ENCODE results near the gene CD44. TPM values are rescaled to one million over a fixed set of nuclear protein-coding genes. Genes with fewer than 3 reads are reported as not detected.

Gene CD44
- polyA plus RNA-seq, 1 donor from 2014 or later = 0.77 TPM

DNA sequence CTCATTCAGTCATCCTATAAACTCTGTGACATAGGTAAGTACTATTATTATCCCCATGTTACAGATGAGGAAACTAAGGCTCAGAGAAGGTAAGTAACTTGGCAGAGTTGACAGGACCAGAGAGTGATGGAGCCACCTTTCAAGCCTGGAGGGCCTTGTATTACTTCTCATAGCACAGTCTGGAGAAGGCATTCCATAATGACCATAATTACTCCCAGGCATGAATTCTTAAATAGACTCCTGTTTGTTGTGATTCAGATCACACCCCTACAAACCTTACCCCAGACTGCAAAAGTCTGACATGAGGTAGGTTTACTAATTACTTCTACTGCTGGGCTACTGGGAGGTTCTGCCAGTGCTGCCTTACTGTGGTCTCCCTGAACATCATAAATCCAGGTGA, 77.0 kb downstream of the CD44 start:
- H3K36me3 ChIP-seq (ENCODE audit: insufficient read depth, low read length) = no peaks in the 10 kb centered on the region
- H3K27ac ChIP-seq (ENCODE audit: low read length) = no peak overlapping the region
- no peaks in the 10 kb centered on the region for H3K9me2 ChIP-seq (ENCODE audit: insufficient read depth, low read length)
- no peak overlapping the region for H3K4me2 ChIP-seq (ENCODE audit: low read length)
- no peak overlapping the region for H2AFZ ChIP-seq (ENCODE audit: low read depth, low read length)
- H3K79me2 ChIP-seq (replicated peaks; ENCODE audit: insufficient read depth, low read length) = no peaks in the 10 kb centered on the region
- H4K20me1 ChIP-seq (ENCODE audit: insufficient read depth) = no peaks in the 10 kb centered on the region
- no peak overlapping the region for H3K9ac ChIP-seq (ENCODE audit: low read length)
- H3K9me3 ChIP-seq (ENCODE audit: low read length) = no peaks in the 10 kb centered on the region
- TF ChIP-seq EZH2 (IDR thresholded peaks at IDR 0.05; ENCODE audit: borderline replicate concordance, insufficient read depth, low read length, poor library complexity, severe bottlenecking) = no peak
- TF ChIP-seq EP300 (conservative IDR thresholded peaks at IDR 0.05; ENCODE audit: poor library complexity, severe bottlenecking) = no peak
- TF ChIP-seq TAF1 (IDR thresholded peaks at IDR 0.05; ENCODE audit: low read depth) = no peak
- TF ChIP-seq RAD21 (conservative IDR thresholded peaks at IDR 0.05) = no peak
- TF ChIP-seq, protein P1, sequence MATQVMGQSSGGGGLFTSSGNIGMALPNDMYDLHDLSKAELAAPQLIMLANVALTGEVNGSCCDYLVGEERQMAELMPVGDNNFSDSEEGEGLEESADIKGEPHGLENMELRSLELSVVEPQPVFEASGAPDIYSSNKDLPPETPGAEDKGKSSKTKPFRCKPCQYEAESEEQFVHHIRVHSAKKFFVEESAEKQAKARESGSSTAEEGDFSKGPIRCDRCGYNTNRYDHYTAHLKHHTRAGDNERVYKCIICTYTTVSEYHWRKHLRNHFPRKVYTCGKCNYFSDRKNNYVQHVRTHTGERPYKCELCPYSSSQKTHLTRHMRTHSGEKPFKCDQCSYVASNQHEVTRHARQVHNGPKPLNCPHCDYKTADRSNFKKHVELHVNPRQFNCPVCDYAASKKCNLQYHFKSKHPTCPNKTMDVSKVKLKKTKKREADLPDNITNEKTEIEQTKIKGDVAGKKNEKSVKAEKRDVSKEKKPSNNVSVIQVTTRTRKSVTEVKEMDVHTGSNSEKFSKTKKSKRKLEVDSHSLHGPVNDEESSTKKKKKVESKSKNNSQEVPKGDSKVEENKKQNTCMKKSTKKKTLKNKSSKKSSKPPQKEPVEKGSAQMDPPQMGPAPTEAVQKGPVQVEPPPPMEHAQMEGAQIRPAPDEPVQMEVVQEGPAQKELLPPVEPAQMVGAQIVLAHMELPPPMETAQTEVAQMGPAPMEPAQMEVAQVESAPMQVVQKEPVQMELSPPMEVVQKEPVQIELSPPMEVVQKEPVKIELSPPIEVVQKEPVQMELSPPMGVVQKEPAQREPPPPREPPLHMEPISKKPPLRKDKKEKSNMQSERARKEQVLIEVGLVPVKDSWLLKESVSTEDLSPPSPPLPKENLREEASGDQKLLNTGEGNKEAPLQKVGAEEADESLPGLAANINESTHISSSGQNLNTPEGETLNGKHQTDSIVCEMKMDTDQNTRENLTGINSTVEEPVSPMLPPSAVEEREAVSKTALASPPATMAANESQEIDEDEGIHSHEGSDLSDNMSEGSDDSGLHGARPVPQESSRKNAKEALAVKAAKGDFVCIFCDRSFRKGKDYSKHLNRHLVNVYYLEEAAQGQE (IDR thresholded peaks at IDR 0.05; ENCODE audit: borderline replicate concordance) = no peak
- no peak for TF ChIP-seq MXI1 (conservative IDR thresholded peaks at IDR 0.05; ENCODE audit: poor library complexity, severe bottlenecking)
- no peak for TF ChIP-seq SMC3 (conservative IDR thresholded peaks at IDR 0.05; ENCODE audit: poor library complexity)
- no peak for TF ChIP-seq POLR2AphosphoS5 (IDR thresholded peaks at IDR 0.05)
- TF ChIP-seq, protein P2, sequence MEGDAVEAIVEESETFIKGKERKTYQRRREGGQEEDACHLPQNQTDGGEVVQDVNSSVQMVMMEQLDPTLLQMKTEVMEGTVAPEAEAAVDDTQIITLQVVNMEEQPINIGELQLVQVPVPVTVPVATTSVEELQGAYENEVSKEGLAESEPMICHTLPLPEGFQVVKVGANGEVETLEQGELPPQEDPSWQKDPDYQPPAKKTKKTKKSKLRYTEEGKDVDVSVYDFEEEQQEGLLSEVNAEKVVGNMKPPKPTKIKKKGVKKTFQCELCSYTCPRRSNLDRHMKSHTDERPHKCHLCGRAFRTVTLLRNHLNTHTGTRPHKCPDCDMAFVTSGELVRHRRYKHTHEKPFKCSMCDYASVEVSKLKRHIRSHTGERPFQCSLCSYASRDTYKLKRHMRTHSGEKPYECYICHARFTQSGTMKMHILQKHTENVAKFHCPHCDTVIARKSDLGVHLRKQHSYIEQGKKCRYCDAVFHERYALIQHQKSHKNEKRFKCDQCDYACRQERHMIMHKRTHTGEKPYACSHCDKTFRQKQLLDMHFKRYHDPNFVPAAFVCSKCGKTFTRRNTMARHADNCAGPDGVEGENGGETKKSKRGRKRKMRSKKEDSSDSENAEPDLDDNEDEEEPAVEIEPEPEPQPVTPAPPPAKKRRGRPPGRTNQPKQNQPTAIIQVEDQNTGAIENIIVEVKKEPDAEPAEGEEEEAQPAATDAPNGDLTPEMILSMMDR (IDR thresholded peaks at IDR 0.05; ENCODE audit: poor library complexity, severe bottlenecking) = no peak
- H3K27me3 ChIP-seq (ENCODE audit: insufficient read depth, low read depth, low read length) = no peaks in the 10 kb centered on the region
- no peaks in the 10 kb centered on the region for H3F3A ChIP-seq (ENCODE audit: insufficient read depth, low read length, poor library complexity, severe bottlenecking)
- H3K4me3 ChIP-seq (ENCODE audit: low read length) = no peak overlapping the region

DNA sequence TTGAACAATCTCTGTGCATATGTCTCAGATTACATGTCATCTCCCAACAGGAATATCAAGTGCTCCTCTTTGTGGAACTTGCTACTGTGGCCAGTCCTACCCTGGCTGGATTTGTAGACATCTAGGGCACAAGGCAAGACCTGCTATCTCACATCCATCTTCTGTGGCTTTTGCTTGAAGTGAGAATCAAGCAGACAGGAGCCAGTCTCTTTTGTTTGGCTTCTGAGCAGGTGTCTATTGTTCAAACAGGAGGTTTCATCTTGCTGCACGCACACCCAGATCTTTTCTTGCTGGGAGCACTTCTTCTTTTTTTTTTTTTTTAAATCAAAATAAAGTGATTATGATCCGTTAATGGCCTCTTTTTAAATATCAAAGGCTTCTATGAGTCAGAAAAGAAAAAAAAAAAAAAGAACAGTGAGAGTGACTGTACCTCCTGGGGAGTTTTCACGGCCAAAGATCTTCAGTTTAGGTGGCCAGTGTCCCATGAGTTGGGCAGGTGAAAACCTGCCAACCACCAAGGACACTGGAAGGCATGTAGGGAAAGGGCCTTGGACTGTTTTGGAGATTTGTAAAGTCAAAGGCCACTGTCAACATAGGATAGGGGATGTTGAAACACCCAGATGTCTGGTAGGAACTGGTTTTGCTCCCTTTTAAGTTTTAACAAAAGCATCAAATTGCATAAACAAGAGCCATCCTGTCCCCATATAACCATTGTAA, 78.1 kb downstream of the CD44 start:
- H3K27me3 ChIP-seq (ENCODE audit: insufficient read depth, low read depth, low read length) = no peaks in the 10 kb centered on the region
- H3K4me3 ChIP-seq (ENCODE audit: low read length) = no peak overlapping the region
- H3K36me3 ChIP-seq (ENCODE audit: insufficient read depth, low read length) = no peaks in the 10 kb centered on the region
- H3K4me2 ChIP-seq (ENCODE audit: low read length) = no peak overlapping the region
- no peaks in the 10 kb centered on the region for H3K79me2 ChIP-seq (replicated peaks; ENCODE audit: insufficient read depth, low read length)
- H3F3A ChIP-seq (ENCODE audit: insufficient read depth, low read length, poor library complexity, severe bottlenecking) = no peaks in the 10 kb centered on the region
- no peak overlapping the region for H3K27ac ChIP-seq (ENCODE audit: low read length)
- no peak overlapping the region for H2AFZ ChIP-seq (ENCODE audit: low read depth, low read length)
- no peaks in the 10 kb centered on the region for H3K9me3 ChIP-seq (ENCODE audit: low read length)
- TF ChIP-seq TAF1 (IDR thresholded peaks at IDR 0.05; ENCODE audit: low read depth) = no peak
- TF ChIP-seq, protein P1 (IDR thresholded peaks at IDR 0.05; ENCODE audit: borderline replicate concordance) = no peak
- no peak for TF ChIP-seq SMC3 (conservative IDR thresholded peaks at IDR 0.05; ENCODE audit: poor library complexity)
- TF ChIP-seq, protein P2 (IDR thresholded peaks at IDR 0.05; ENCODE audit: poor library complexity, severe bottlenecking) = no peak
- TF ChIP-seq EP300 (conservative IDR thresholded peaks at IDR 0.05; ENCODE audit: poor library complexity, severe bottlenecking) = no peak
- no peak for TF ChIP-seq MXI1 (conservative IDR thresholded peaks at IDR 0.05; ENCODE audit: poor library complexity, severe bottlenecking)
- TF ChIP-seq RAD21 (conservative IDR thresholded peaks at IDR 0.05) = no peak
- TF ChIP-seq POLR2AphosphoS5 (IDR thresholded peaks at IDR 0.05) = no peak
- no peak for TF ChIP-seq EZH2 (IDR thresholded peaks at IDR 0.05; ENCODE audit: borderline replicate concordance, insufficient read depth, low read length, poor library complexity, severe bottlenecking)
- H3K9me2 ChIP-seq (ENCODE audit: insufficient read depth, low read length) = no peaks in the 10 kb centered on the region
- H3K9ac ChIP-seq (ENCODE audit: low read length) = no peak overlapping the region
- H4K20me1 ChIP-seq (ENCODE audit: insufficient read depth) = no peaks in the 10 kb centered on the region
